Cardiac fibroblast (primary cell): Measurements from ENCODE around the gene FXYD2.

ENCODE experiments used
- DNase-seq, 2 donors: peaks; one replicate each; pipeline versions ENCODE4 v3.0.0 to v3.0.0-alpha.2; 2010; ENCODE audit warnings: low read depth in 2 of 2
- H3K4me3 ChIP-seq, 2 donors: replicated peaks in 1 of 2; 1 replicate in 1 of 2; 2 replicates in 1 of 2; pipeline ENCODE4 v1.5.1; 2011; ENCODE audit warnings: low read depth in 2 of 2, low read length in 2 of 2, mild to moderate bottlenecking in 2 of 2, moderate library complexity in 1 of 2
- TF ChIP-seq, protein P1 (sequence below): IDR thresholded peaks from one replicate; pipeline ENCODE4 v1.5.1; 2011; ENCODE audit warnings: low read depth, mild to moderate bottlenecking, low read length, inconsistent platforms

The FXYD2 gene

DNA sequence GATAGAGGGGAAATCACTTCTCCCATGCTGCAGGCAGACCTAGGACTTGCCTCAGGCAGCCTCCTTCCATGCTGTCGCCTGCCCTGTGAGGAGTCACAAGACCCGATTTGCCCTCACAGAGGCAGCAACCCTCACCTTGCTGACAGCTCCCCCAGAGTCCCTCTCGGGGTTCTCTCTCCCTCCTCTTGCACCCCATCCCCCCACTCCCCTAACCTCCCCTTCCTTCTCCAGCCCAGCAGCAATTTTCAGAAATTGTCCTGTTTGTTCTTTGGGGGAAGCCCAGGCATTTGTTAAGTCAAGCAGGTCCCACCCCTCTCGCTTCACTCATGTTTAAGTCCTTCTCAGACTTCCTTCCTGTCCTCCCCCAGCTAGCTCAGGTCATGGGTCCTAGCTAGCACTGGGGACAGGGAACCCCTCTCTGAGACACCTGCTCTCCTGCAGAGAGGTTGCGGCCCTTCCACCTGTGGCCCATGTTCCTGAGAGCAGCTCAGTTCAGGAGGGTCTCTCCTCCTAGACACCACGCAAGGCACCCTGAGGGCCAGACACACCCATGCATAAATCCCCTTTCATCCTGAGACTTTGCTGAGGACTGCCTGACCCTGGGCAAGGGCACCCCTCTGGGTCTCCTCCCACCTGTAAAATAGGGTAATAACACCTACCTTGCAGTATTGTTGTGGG, 6.3 kb upstream of the FXYD2 start:
- DNase-seq = no peak
- TF ChIP-seq, protein P1, sequence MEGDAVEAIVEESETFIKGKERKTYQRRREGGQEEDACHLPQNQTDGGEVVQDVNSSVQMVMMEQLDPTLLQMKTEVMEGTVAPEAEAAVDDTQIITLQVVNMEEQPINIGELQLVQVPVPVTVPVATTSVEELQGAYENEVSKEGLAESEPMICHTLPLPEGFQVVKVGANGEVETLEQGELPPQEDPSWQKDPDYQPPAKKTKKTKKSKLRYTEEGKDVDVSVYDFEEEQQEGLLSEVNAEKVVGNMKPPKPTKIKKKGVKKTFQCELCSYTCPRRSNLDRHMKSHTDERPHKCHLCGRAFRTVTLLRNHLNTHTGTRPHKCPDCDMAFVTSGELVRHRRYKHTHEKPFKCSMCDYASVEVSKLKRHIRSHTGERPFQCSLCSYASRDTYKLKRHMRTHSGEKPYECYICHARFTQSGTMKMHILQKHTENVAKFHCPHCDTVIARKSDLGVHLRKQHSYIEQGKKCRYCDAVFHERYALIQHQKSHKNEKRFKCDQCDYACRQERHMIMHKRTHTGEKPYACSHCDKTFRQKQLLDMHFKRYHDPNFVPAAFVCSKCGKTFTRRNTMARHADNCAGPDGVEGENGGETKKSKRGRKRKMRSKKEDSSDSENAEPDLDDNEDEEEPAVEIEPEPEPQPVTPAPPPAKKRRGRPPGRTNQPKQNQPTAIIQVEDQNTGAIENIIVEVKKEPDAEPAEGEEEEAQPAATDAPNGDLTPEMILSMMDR = no peak
- H3K4me3 ChIP-seq = no peak overlapping the region

DNA sequence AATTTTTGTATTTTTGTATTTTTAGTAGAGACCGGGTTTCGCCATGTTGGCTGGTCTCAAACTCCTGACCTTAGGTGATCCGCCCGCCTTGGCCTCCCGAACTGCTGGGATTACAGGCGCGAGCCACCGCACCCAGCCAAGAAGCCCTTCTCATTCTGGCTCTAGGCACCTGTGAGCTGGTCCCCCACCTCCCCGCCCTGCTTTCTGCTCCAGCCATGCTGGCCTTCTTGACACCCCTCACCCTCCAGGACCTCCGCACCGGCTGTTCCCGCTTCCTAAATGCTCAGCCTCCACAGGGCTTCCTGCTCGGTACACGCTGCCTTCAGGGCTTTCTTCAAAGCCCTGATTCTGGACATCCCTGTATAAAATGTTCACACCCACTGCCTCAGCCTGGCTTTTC, 5.5 kb upstream of the FXYD2 start:
- TF ChIP-seq, protein P1 = no peak
- no peak for DNase-seq
- no peak overlapping the region for H3K4me3 ChIP-seq

DNA sequence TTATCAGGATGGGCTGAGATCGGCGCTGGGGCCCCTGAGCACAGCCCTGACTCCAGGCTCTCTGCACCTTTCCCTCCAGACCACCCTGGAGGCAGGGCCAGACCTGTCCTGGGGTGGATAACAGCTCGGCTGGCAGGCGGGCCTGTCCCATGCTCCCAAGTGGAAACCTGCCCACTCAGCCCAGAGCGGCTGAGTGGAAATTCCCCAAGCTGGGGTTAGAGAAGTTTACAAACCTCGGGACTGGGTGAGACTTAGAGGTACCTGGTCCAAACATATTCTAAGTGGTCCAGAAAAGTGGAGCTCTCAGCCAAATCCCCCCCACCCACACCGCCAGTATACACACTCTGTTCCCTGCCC, 4.8 kb upstream of the FXYD2 start:
- no peak overlapping the region for H3K4me3 ChIP-seq
- DNase-seq = no peak
- TF ChIP-seq, protein P1 = no peak

DNA sequence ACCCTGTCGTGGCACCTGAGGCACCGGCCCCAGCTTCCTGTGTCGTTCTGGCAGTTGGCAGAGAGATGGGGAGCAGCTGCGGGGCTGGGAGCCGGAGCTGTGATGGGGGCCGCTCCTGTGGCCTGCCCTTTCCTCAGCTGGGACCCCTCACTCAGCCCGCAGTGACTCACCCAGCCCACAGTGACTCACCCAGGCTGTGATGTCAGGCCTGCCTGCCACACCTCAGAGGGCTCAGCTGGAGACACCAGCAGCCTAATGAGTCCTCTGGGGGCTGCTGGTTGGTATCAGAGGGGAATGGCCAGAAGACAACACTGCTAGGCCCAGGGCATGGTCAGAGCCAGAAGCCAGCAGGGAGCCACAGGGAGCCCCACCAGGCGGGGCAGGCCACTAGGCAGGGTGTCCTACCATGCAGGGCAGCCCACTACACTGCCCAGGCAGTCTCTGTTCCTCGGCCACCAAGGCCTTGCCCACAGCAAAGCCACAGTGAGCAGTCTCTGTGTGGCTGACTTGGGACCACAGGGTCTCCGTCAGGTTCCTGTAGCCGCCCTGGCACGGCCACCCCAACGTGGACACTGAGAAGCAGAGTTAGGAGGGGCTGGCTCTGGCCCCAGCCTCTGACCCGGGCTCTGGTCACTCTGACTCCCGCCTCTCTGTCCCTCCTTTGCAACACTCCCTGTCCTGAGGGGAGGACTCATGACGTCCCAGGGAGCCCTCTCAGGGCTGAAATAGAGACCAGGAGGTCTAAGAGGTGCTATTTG, 4.2 kb upstream of the FXYD2 start:
- H3K4me3 ChIP-seq = no peak overlapping the region
- DNase-seq = peak; percentile 51 to 53
- TF ChIP-seq, protein P1 = no peak

DNA sequence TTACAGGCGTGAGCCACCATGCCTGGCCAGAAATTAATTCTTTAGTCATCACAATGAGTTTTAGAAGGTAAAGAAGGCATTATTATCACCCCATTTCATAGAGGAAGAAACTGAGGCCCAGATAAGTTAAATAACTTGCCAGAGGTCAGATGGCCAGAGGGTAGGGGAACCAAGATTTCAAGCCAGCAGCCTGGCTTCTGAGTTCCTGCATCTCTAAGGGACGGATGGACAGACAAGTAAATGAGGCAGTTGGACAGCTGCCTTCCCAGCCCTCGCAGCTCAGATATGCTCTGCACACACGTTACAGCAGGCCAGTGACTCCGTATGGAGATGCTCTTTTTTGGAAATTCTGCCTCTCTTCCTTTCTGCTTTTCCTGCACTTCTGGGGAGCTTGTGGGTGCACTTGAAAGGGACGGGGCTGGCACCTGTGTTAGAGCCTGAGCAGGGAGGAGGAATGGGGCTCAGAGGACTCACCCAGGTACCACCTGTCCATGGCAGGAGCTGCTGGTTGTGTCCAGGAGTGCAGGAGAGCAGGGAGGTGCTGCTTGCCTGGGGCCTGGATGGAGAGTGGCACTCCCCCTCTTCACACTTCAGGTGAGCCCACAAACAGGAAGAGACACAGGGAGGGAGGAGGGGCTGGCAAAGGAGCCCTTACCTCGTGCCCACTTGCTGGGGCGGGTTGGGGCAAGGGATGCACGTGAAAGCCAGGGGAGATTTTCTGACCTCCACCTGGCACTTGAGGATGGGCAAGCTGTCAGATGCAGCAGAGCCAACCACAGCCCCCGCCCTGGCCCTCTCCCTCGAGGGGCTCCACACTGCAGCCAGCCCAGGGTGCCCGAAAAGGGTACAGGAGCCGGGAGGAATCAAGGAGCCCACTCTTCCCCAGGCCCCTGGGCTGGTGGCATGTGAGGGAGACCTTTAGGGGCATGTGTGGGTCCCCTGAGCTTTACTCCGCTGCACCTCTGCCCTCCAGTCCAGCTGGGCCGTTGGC, 3.3 kb upstream of the FXYD2 start:
- no peak for DNase-seq

DNA sequence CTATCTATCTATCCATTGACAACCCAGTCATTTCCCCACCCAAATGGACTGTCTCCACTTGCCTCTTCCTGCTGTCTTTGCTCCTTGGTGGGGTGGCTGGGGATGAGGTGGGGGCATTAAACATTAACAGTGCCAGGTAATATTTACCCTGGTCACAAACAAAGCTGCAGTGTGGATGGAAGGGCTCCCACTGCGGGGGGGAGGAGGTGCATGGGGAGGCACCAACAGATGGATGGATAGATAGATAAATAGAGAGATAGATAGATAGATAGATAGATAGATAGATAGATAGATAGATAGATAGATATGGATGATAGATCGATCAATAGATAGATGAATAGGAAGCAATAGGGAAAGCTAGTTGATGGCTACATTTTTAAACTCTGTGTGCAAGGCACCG, 2.3 kb upstream of the FXYD2 start:
- TF ChIP-seq, protein P1 = no peak
- H3K4me3 ChIP-seq = no peak overlapping the region
- DNase-seq = no peak

More for the DNA sequence above, 3.3 kb upstream of the FXYD2 start:
- H3K4me3 ChIP-seq = no peak overlapping the region
- TF ChIP-seq, protein P1 = no peak
